Right lobe of liver (tissue), 4 donors: ENCODE measurements around the gene MAGI1.

Source experiments
- CTCF ChIP-seq, 4 donors: fragments of 200-600 bp in 3 of 4; fragments of 450-650 bp in 1 of 4; IDR thresholded peaks; one replicate each; pipeline versions ENCODE4 v1.5.1 to v1.8.0; 2016 to 2022; ENCODE audit warnings: antibody characterized with exemption in 4 of 4, mild to moderate bottlenecking in 2 of 4
- POLR2A ChIP-seq: fragments of 450-650 bp; IDR thresholded peaks from one replicate; pipeline ENCODE4 v1.6.1; 2017; ENCODE audit warnings: antibody characterized with exemption, mild to moderate bottlenecking
- donor health status: DM: no; HTN: no; CAD: no.
- donor health status: DM: no; HTN: no; CAD: no.
- donor health status: DM: no; HTN: yes; CAD: no.

- TF ChIP-seq CTCF (IDR thresholded peaks at IDR 0.05) = no peak
- TF ChIP-seq POLR2A = no peak
Measured at GRCh38 chr3:65568497-65568896, 470.2 kb downstream of the MAGI1 start.
